Measurements from ENCODE around the gene KLHDC8A. TPM values are rescaled to one million over a fixed set of nuclear protein-coding genes. Genes with fewer than 3 reads are reported as not detected.
"Not testable (repeated sequence)": the region's sequence is repeated elsewhere in the genome, so short reads cannot be mapped to it uniquely, and the experiment has no call there.

Gene KLHDC8A
- total RNA-seq: not detected in 2 replicates
- not detected in 2 replicates for polyA plus RNA-seq
- polyA plus RNA-seq (2012): not detected in 2 replicates
- polyA minus RNA-seq (ENCODE audit: low replicate concordance): not detected in 2 replicates

- Histone ChIP-seq H3K27me3 (ENCODE audit: control insufficient read depth, insufficient read depth, low read length) (peaks cover 19% of the 10 kb centered on the region), H3K4me1 (ENCODE audit: control insufficient read depth, extremely low read depth, insufficient read depth, low read length) (no peaks in the 10 kb centered on the region), H3K9ac (ENCODE audit: insufficient read depth, low read length) (no peak within 1 kb of the TSS), H3K79me2 (ENCODE audit: control insufficient read depth, insufficient read depth, low read length) (no peaks in the 10 kb centered on the region), H3K4me2 (ENCODE audit: extremely low read depth, insufficient read depth, low read length) (no peak within 1 kb of the TSS), H3K27ac (ENCODE audit: insufficient read depth, low read length) (no peak within 1 kb of the TSS), H2AFZ (ENCODE audit: low read length) (no peak within 1 kb of the TSS), H3K4me3 (replicated peaks in 1 of 4; ENCODE audit: control extremely low read depth in 1 of 4, insufficient read depth in 1 of 4, low read depth in 3 of 4, low read length in 4 of 4) (no peak within 1 kb of the TSS), H3K9me3 (ENCODE audit: control insufficient read depth, insufficient read depth, low read depth, low read length) (no peaks in the 10 kb centered on the region), H3K36me3 (ENCODE audit: control insufficient read depth, insufficient read depth, low read length) (no peaks in the 10 kb centered on the region), H4K20me1 (ENCODE audit: control insufficient read depth, extremely low read depth, insufficient read depth, low read length) (no peaks in the 10 kb centered on the region)
- DNase-seq (ENCODE audit: low read depth in 2 of 2): peak in 1 of 2 donors; percentile 51
- TF ChIP-seq EZH2 (IDR thresholded peaks at IDR 0.05; ENCODE audit: low read length, missing control alignments): peak; percentile 62
- no peak for TF ChIP-seq CTCF (conservative IDR thresholded peaks at IDR 0.05 in 1 of 2, IDR thresholded peaks at IDR 0.05 in 1 of 2; ENCODE audit: low read depth in 1 of 2, low read length in 2 of 2)
Measured at GRCh38 chr1:205356440-205357139, at the start of gene KLHDC8A. Gene KLHDC8A, minus strand, starts transcription at chr1:205356922. Its CDS starts 13,318 bp downstream, at chr1:205343604.

GRCh38 chr1:205406252-205406651, 49.5 kb upstream of the KLHDC8A start:
- not testable (repeated sequence) for H3K4me2 ChIP-seq (ENCODE audit: extremely low read depth, insufficient read depth, low read length); H3K9ac ChIP-seq (ENCODE audit: insufficient read depth, low read length); H4K20me1 ChIP-seq (ENCODE audit: control insufficient read depth, extremely low read depth, insufficient read depth, low read length)

GRCh38 chr1:205404484-205404883, 47.8 kb upstream of the KLHDC8A start:
- not testable (repeated sequence) for H3K27ac ChIP-seq (ENCODE audit: insufficient read depth, low read length); H3K4me3 ChIP-seq (replicated peaks in 1 of 4; ENCODE audit: control extremely low read depth in 1 of 4, insufficient read depth in 1 of 4, low read depth in 3 of 4, low read length in 4 of 4); H3K79me2 ChIP-seq (ENCODE audit: control insufficient read depth, insufficient read depth, low read length); H3K36me3 ChIP-seq (ENCODE audit: control insufficient read depth, insufficient read depth, low read length); H4K20me1 ChIP-seq (ENCODE audit: control insufficient read depth, extremely low read depth, insufficient read depth, low read length); H3K27me3 ChIP-seq (ENCODE audit: control insufficient read depth, insufficient read depth, low read length); DNase-seq (ENCODE audit: low read depth in 2 of 2); H3K9ac ChIP-seq (ENCODE audit: insufficient read depth, low read length); H2AFZ ChIP-seq (ENCODE audit: low read length); H3K4me1 ChIP-seq (ENCODE audit: control insufficient read depth, extremely low read depth, insufficient read depth, low read length); H3K9me3 ChIP-seq (ENCODE audit: control insufficient read depth, insufficient read depth, low read depth, low read length); H3K4me2 ChIP-seq (ENCODE audit: extremely low read depth, insufficient read depth, low read length)

More at GRCh38 chr1:205406252-205406651, 49.5 kb upstream of the KLHDC8A start:
- H3K4me3 ChIP-seq (replicated peaks in 1 of 4; ENCODE audit: control extremely low read depth in 1 of 4, insufficient read depth in 1 of 4, low read depth in 3 of 4, low read length in 4 of 4); H3K36me3 ChIP-seq (ENCODE audit: control insufficient read depth, insufficient read depth, low read length); H3K4me1 ChIP-seq (ENCODE audit: control insufficient read depth, extremely low read depth, insufficient read depth, low read length); H2AFZ ChIP-seq (ENCODE audit: low read length); H3K79me2 ChIP-seq (ENCODE audit: control insufficient read depth, insufficient read depth, low read length); DNase-seq (ENCODE audit: low read depth in 2 of 2); H3K27ac ChIP-seq (ENCODE audit: insufficient read depth, low read length); H3K27me3 ChIP-seq (ENCODE audit: control insufficient read depth, insufficient read depth, low read length); H3K9me3 ChIP-seq (ENCODE audit: control insufficient read depth, insufficient read depth, low read depth, low read length): not testable (repeated sequence)

- no peaks in the 10 kb centered on the region for H3K36me3 ChIP-seq (ENCODE audit: control insufficient read depth, insufficient read depth, low read length)
- H3K4me1 ChIP-seq (ENCODE audit: control insufficient read depth, extremely low read depth, insufficient read depth, low read length): no peaks in the 10 kb centered on the region
- no peak overlapping the region for H2AFZ ChIP-seq (ENCODE audit: low read length)
- H3K9ac ChIP-seq (ENCODE audit: insufficient read depth, low read length): no peak overlapping the region
- H3K9me3 ChIP-seq (ENCODE audit: control insufficient read depth, insufficient read depth, low read depth, low read length): no peaks in the 10 kb centered on the region
- no peak overlapping the region for H3K4me2 ChIP-seq (ENCODE audit: extremely low read depth, insufficient read depth, low read length)
- no peaks in the 10 kb centered on the region for H4K20me1 ChIP-seq (ENCODE audit: control insufficient read depth, extremely low read depth, insufficient read depth, low read length)
- no peak overlapping the region for H3K4me3 ChIP-seq (replicated peaks in 1 of 4; ENCODE audit: control extremely low read depth in 1 of 4, insufficient read depth in 1 of 4, low read depth in 3 of 4, low read length in 4 of 4)
- TF ChIP-seq CTCF (conservative IDR thresholded peaks at IDR 0.05 in 1 of 2, IDR thresholded peaks at IDR 0.05 in 1 of 2; ENCODE audit: low read depth in 1 of 2, low read length in 2 of 2): no peak
- TF ChIP-seq EZH2 (IDR thresholded peaks at IDR 0.05; ENCODE audit: low read length, missing control alignments): no peak
- H3K27me3 ChIP-seq (ENCODE audit: control insufficient read depth, insufficient read depth, low read length): peaks cover 3% of the 10 kb centered on the region
- no peaks in the 10 kb centered on the region for H3K79me2 ChIP-seq (ENCODE audit: control insufficient read depth, insufficient read depth, low read length)
- no peak for DNase-seq (ENCODE audit: low read depth in 2 of 2)
- H3K27ac ChIP-seq (ENCODE audit: insufficient read depth, low read length): no peak overlapping the region
Measured at GRCh38 chr1:205398586-205398985, 41.9 kb upstream of the KLHDC8A start.
